Gastrocnemius medialis (tissue), 4 donors: ENCODE measurements around the gene PLG.

Experiments
- CTCF ChIP-seq, 5 experiments: fragments of 450-650 bp in 3 of 5; fragments of 200-600 bp in 2 of 5; sonication (generic) in 2 of 5; IDR thresholded peaks in 4 of 5; conservative IDR thresholded peaks in 1 of 5; 1 replicate in 4 of 5; 2 replicates in 1 of 5; pipeline ENCODE4 v1.5.1; 2016 to 2019; ENCODE audit warnings: antibody characterized with exemption in 5 of 5, mild to moderate bottlenecking in 3 of 5, moderate library complexity in 3 of 5
- POLR2A ChIP-seq, 2 donors: fragments of 450-650 bp; IDR thresholded peaks; one replicate each; pipeline ENCODE4 v1.6.1; 2017; ENCODE audit warnings: antibody characterized with exemption in 2 of 2, mild to moderate bottlenecking in 2 of 2, moderate library complexity in 2 of 2

GRCh38 chr6:160739955-160740354, 37.9 kb downstream of the PLG start:
- TF ChIP-seq POLR2A (IDR thresholded peaks at IDR 0.05) (no peak), CTCF (IDR thresholded peaks at IDR 0.05 in 4 of 5, conservative IDR thresholded peaks at IDR 0.05 in 1 of 5) (no peak)
